ENCODE results near the gene CD209.

- TF ChIP-seq, protein P1, sequence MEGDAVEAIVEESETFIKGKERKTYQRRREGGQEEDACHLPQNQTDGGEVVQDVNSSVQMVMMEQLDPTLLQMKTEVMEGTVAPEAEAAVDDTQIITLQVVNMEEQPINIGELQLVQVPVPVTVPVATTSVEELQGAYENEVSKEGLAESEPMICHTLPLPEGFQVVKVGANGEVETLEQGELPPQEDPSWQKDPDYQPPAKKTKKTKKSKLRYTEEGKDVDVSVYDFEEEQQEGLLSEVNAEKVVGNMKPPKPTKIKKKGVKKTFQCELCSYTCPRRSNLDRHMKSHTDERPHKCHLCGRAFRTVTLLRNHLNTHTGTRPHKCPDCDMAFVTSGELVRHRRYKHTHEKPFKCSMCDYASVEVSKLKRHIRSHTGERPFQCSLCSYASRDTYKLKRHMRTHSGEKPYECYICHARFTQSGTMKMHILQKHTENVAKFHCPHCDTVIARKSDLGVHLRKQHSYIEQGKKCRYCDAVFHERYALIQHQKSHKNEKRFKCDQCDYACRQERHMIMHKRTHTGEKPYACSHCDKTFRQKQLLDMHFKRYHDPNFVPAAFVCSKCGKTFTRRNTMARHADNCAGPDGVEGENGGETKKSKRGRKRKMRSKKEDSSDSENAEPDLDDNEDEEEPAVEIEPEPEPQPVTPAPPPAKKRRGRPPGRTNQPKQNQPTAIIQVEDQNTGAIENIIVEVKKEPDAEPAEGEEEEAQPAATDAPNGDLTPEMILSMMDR (IDR thresholded peaks at IDR 0.05; ENCODE audit: poor library complexity), result no peak
- peak; percentile 60 for TF ChIP-seq EZH2 (IDR thresholded peaks at IDR 0.05; ENCODE audit: borderline replicate concordance)
- TF ChIP-seq EZH2phosphoT487 (IDR thresholded peaks at IDR 0.05; ENCODE audit: low read depth, severe bottlenecking, unreplicated experiment), result no peak
Observed at GRCh38 chr19:7730286-7731217, 16.8 kb downstream of the CD209 start.

Measured in hepatocyte (in vitro differentiated cells).